Muscle layer of colon (tissue), 2 donors: ENCODE measurements around the gene LRRN1.
"Not testable (repeated sequence)": the region's sequence is repeated elsewhere in the genome, so short reads cannot be mapped to it uniquely, and the experiment has no call there.

Source experiments
- H3K27ac ChIP-seq: one replicate; pipeline ENCODE4 v1.7.0; 2013; ENCODE audit warnings: low read depth, mild to moderate bottlenecking, low read length, moderate library complexity
- H3K27me3 ChIP-seq, 2 donors: one replicate each; pipeline ENCODE4 v1.7.0; 2013; ENCODE audit warnings: low read length in 2 of 2, mild to moderate bottlenecking in 2 of 2; ENCODE audit not compliant: insufficient read depth in 2 of 2, control insufficient read depth in 1 of 2
- H3K36me3 ChIP-seq: one replicate; pipeline ENCODE4 v1.7.0; 2013; ENCODE audit warnings: mild to moderate bottlenecking, low read length; ENCODE audit not compliant: insufficient read depth
- H3K4me1 ChIP-seq: one replicate; pipeline ENCODE4 v1.7.0; 2013; ENCODE audit warnings: mild to moderate bottlenecking, low read length; ENCODE audit not compliant: insufficient read depth
- H3K4me3 ChIP-seq, 2 donors: one replicate each; pipeline ENCODE4 v1.7.0; 2013; ENCODE audit warnings: low read length in 2 of 2, low read depth in 1 of 2, mild to moderate bottlenecking in 1 of 2, moderate library complexity in 1 of 2
- H3K9ac ChIP-seq: one replicate; pipeline ENCODE4 v1.7.0; 2013; ENCODE audit warnings: low read length
- H3K9me3 ChIP-seq: one replicate; pipeline ENCODE4 v1.7.0; 2013; ENCODE audit warnings: mild to moderate bottlenecking, low read length
- donor health status: abdominal sarcoma.
- donor health status: Adenocarcinoma of cecum.

LRRN1 gene

GRCh38 chr3:3848923-3849275 lies 49.7 kb downstream of the LRRN1 start:
- H3K27ac ChIP-seq = no peak overlapping the region
- H3K4me1 ChIP-seq = no peaks in the 10 kb centered on the region
- no peak overlapping the region for H3K9ac ChIP-seq
- no peaks in the 10 kb centered on the region for H3K9me3 ChIP-seq
- H3K4me3 ChIP-seq = no peak overlapping the region
- no peaks in the 10 kb centered on the region for H3K27me3 ChIP-seq
- no peaks in the 10 kb centered on the region for H3K36me3 ChIP-seq

- Histone ChIP-seq H3K27ac (no peak overlapping the region), H3K9ac (no peak overlapping the region)
Observed at GRCh38 chr3:3851621-3852323, 52.5 kb downstream of the LRRN1 start.

GRCh38 chr3:3853544-3853943 lies 54.3 kb downstream of the LRRN1 start:
- Histone ChIP-seq H3K27ac (no peak overlapping the region), H3K9me3 (no peaks in the 10 kb centered on the region), H3K4me3 (no peak overlapping the region), H3K4me1 (no peaks in the 10 kb centered on the region), H3K9ac (no peak overlapping the region), H3K27me3 (no peaks in the 10 kb centered on the region), H3K36me3 (no peaks in the 10 kb centered on the region)

More at GRCh38 chr3:3851621-3852323, 52.5 kb downstream of the LRRN1 start:
- H3K9me3 ChIP-seq = no peaks in the 10 kb centered on the region
- no peaks in the 10 kb centered on the region for H3K36me3 ChIP-seq
- no peak overlapping the region for H3K4me3 ChIP-seq
- no peaks in the 10 kb centered on the region for H3K4me1 ChIP-seq
- no peaks in the 10 kb centered on the region for H3K27me3 ChIP-seq

- Histone ChIP-seq H3K9me3 (no peaks in the 10 kb centered on the region), H3K27ac (no peak overlapping the region), H3K4me3 (no peak overlapping the region), H3K4me1 (no peaks in the 10 kb centered on the region), H3K9ac (no peak overlapping the region), H3K36me3 (no peaks in the 10 kb centered on the region), H3K27me3 (no peaks in the 10 kb centered on the region)
Observed at GRCh38 chr3:3855056-3855455, 55.8 kb downstream of the LRRN1 start.

GRCh38 chr3:3860235-3860634 lies 61.0 kb downstream of the LRRN1 start:
- Histone ChIP-seq H3K4me3 (no peak overlapping the region), H3K4me1 (no peaks in the 10 kb centered on the region), H3K27ac (no peak overlapping the region), H3K36me3 (no peaks in the 10 kb centered on the region), H3K27me3 (no peaks in the 10 kb centered on the region), H3K9me3 (no peaks in the 10 kb centered on the region), H3K9ac (no peak overlapping the region)

GRCh38 chr3:3862534-3862933 lies 63.3 kb downstream of the LRRN1 start:
- no peak overlapping the region for H3K9ac ChIP-seq
- H3K27ac ChIP-seq = no peak overlapping the region
- H3K9me3 ChIP-seq = no peaks in the 10 kb centered on the region
- H3K4me1 ChIP-seq = no peaks in the 10 kb centered on the region
- H3K4me3 ChIP-seq = no peak overlapping the region
- no peaks in the 10 kb centered on the region for H3K27me3 ChIP-seq
- no peaks in the 10 kb centered on the region for H3K36me3 ChIP-seq

GRCh38 chr3:3875491-3875890 lies 76.3 kb downstream of the LRRN1 start:
- Histone ChIP-seq H3K27me3 (no peaks in the 10 kb centered on the region), H3K27ac (no peak overlapping the region), H3K9me3 (no peaks in the 10 kb centered on the region), H3K36me3 (no peaks in the 10 kb centered on the region), H3K4me3 (no peak overlapping the region), H3K9ac (no peak overlapping the region), H3K4me1 (no peaks in the 10 kb centered on the region)

- Histone ChIP-seq H3K27ac (no peak overlapping the region), H3K4me3 (no peak overlapping the region), H3K27me3 (no peaks in the 10 kb centered on the region), H3K9ac (no peak overlapping the region), H3K36me3 (no peaks in the 10 kb centered on the region), H3K4me1 (no peaks in the 10 kb centered on the region), H3K9me3 (no peaks in the 10 kb centered on the region)
Observed at GRCh38 chr3:3881050-3881449, 81.8 kb downstream of the LRRN1 start.

- not testable (repeated sequence) for H3K27ac ChIP-seq, H3K9ac ChIP-seq, H3K4me3 ChIP-seq, H3K36me3 ChIP-seq, H3K27me3 ChIP-seq, H3K9me3 ChIP-seq, H3K4me1 ChIP-seq
Observed at GRCh38 chr3:3887311-3887710, 88.1 kb downstream of the LRRN1 start.

GRCh38 chr3:3893590-3893989 lies 94.4 kb downstream of the LRRN1 start:
- H3K9ac ChIP-seq = no peak overlapping the region
- no peaks in the 10 kb centered on the region for H3K4me1 ChIP-seq
- no peaks in the 10 kb centered on the region for H3K36me3 ChIP-seq
- H3K4me3 ChIP-seq = no peak overlapping the region
- H3K27me3 ChIP-seq = no peaks in the 10 kb centered on the region
- no peak overlapping the region for H3K27ac ChIP-seq
- H3K9me3 ChIP-seq = no peaks in the 10 kb centered on the region
